AG04450 (cell line): ENCODE measurements around the gene RAI2. TPM values are rescaled to one million over a fixed set of nuclear protein-coding genes. Genes with fewer than 3 reads are reported as not detected.

Experiments used
- CTCF ChIA-PET: fragments of 300-600, 350-600 bp; formaldehyde crosslinking; extraction: SDS; loops from one replicate; lab custom pipeline; 2022; ENCODE audit warnings: antibody characterized with exemption, inconsistent platforms; lab: Charles Lee
- POLR2A ChIA-PET: fragments of 350-600 bp; formaldehyde crosslinking; extraction: SDS; loops from one replicate; lab custom pipeline; 2021; ENCODE audit warnings: antibody characterized with exemption, inconsistent platforms; lab: Yijun Ruan, JAX
- DNase-seq: peaks from one replicate; pipeline ENCODE4 v3.0.0-alpha.2; 2011; ENCODE audit warnings: low read depth, low spot score
- H3K27ac ChIP-seq: one replicate; pipeline ENCODE4 v1.5.1; 2012; ENCODE audit warnings: low read depth, low read length, control low read depth
- H3K27me3 ChIP-seq: one replicate; pipeline ENCODE4 v1.6.0; 2012; ENCODE audit warnings: low read length; ENCODE audit not compliant: control insufficient read depth, insufficient read depth
- H3K4me3 ChIP-seq: 2 replicates; pipeline ENCODE4 v1.5.1; 2011; ENCODE audit warnings: mild to moderate bottlenecking, low read depth, low read length, control low read depth
- H3K9me3 ChIP-seq: 2 replicates; pipeline ENCODE4 v1.5.1; 2012; ENCODE audit warnings: low read length; ENCODE audit not compliant: control insufficient read depth, insufficient read depth
- CTCF ChIP-seq: IDR thresholded peaks from 2 replicates; pipeline ENCODE4 v1.5.1; 2011; ENCODE audit warnings: low read depth, low read length, control low read depth, inconsistent platforms
- polyA plus RNA-seq: library from polyadenylated mRNA; depleted of rRNA; stranded (reverse); fragments of >200 nt; gene quantifications from 2 replicates; pipeline ENCODE4 v1.2.3, GENCODE V29; 2011

Gene RAI2
- polyA plus RNA-seq, 1 experiment, result not detected

GRCh38 chrX:17830211-17830610 is 30.9 kb downstream of the RAI2 start:
- CTCF ChIA-PET, result no interaction called here

GRCh38 chrX:17829566-17829965 is 31.5 kb downstream of the RAI2 start:
- ChIA-PET CTCF (interaction anchor here (0.7 kb wide), 1 partner anchor 17 kb away, joined by 12 read pairs; no protein-coding TSS in a partner anchor), POLR2A (no interaction called here)
- Histone ChIP-seq H3K27ac (no peak overlapping the region), H3K4me3 (no peak overlapping the region), H3K9me3 (no peaks in the 10 kb centered on the region), H3K27me3 (no peaks in the 10 kb centered on the region)
- no peak for DNase-seq
- TF ChIP-seq CTCF, result no peak

More at GRCh38 chrX:17830211-17830610, 30.9 kb downstream of the RAI2 start:
- Histone ChIP-seq H3K9me3 (no peaks in the 10 kb centered on the region), H3K27me3 (no peaks in the 10 kb centered on the region), H3K4me3 (no peak overlapping the region), H3K27ac (no peak overlapping the region)
- POLR2A ChIA-PET, result no interaction called here
- no peak for DNase-seq
- no peak for TF ChIP-seq CTCF

- H3K4me3 ChIP-seq, result no peak overlapping the region
- H3K9me3 ChIP-seq, result no peaks in the 10 kb centered on the region
- H3K27me3 ChIP-seq, result no peaks in the 10 kb centered on the region
- no peak overlapping the region for H3K27ac ChIP-seq
- POLR2A ChIA-PET, result no interaction called here
- CTCF ChIA-PET, result no interaction called here
- no peak for DNase-seq
- TF ChIP-seq CTCF, result no peak
Measured at GRCh38 chrX:17828171-17828570, 32.9 kb downstream of the RAI2 start.

GRCh38 chrX:17826609-17827496 is 34.2 kb downstream of the RAI2 start:
- H3K27me3 ChIP-seq, result no peaks in the 10 kb centered on the region
- no peak overlapping the region for H3K27ac ChIP-seq
- H3K4me3 ChIP-seq, result no peak overlapping the region
- ChIA-PET CTCF (no interaction called here), POLR2A (no interaction called here)
- DNase-seq, result no peak
- H3K9me3 ChIP-seq, result no peaks in the 10 kb centered on the region
- TF ChIP-seq CTCF, result no peak

GRCh38 chrX:17824980-17825379 is 36.1 kb downstream of the RAI2 start:
- Histone ChIP-seq H3K27me3 (no peaks in the 10 kb centered on the region), H3K4me3 (no peak overlapping the region), H3K9me3 (no peaks in the 10 kb centered on the region), H3K27ac (no peak overlapping the region)
- POLR2A ChIA-PET, result no interaction called here
- CTCF ChIA-PET, result no interaction called here
- no peak for TF ChIP-seq CTCF
- DNase-seq, result no peak
